CD4-positive, alpha-beta T cell treated with Interferon alpha-2 for 1 hour (primary cell): ENCODE results near the gene VEGFD.

ENCODE experiments used
- DNase-seq, 2 donors: peaks; one replicate each; pipeline ENCODE4 v3.0.0-alpha.2; 2020 to 2022

The VEGFD gene, protein sequence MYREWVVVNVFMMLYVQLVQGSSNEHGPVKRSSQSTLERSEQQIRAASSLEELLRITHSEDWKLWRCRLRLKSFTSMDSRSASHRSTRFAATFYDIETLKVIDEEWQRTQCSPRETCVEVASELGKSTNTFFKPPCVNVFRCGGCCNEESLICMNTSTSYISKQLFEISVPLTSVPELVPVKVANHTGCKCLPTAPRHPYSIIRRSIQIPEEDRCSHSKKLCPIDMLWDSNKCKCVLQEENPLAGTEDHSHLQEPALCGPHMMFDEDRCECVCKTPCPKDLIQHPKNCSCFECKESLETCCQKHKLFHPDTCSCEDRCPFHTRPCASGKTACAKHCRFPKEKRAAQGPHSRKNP

DNA sequence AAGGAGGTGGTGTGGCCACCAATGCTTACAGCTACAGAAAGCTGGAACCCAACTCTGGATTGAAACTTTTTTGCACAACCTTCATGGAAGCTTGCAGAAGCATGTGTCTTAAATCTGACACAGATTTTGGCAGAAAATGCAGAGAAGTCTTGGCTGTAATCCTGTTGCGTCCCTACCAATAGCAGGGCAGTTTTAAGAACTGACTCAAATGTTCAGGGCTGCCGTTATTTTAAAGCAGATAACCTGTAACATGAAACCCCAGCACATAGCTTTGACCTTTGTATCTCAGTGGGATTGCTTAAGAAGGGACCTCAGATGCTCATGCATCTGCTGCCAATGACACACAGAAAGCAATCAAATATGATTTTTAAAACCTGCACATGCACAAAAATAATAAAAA lies at the start of gene VEGFD:
Gene VEGFD, minus strand, starts transcription at position 110 of the 400 bp plus-strand sequence. CDS start 467 bp downstream, outside the sequence.
- DNase-seq, result no peak

DNA sequence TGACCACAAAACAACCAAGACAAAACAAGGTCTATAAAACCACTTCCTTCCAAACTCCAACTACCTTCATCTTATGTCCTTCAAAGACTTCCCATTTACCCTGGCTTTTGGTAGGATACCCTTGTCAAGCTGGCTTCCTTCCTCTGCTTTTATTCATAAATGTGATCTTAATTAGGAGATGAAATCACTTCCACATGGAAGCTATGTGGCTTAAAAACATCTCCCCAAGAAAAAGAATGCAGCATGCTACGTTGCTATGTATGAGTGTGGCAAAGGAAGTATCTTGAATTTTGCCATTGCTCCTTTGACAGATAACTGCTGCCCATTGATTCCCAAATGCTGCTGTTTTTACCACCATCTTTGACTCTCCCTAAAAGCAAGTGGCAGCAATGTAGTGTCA lies 46.4 kb upstream of the VEGFD start:
- DNase-seq, result no peak

DNA sequence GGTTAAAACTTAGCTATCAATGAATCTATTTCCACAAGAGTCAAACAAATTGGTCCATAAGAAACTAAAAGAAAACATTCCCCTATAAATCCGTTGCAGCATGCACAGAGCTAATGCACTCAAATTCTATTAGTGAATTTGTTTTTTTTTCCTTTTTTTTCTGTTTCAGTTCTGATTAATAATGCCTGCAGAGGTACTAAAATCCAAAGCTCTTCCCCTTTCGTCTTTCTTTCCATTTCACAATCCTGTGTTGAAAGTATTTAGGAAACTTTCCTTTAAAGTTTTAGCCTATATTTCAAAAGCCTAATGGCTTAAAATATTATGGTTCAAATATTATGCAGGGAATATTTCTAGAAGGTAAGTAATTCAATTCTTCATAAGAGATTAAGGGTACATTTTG lies 45.9 kb upstream of the VEGFD start:
- DNase-seq, result no peak

DNA sequence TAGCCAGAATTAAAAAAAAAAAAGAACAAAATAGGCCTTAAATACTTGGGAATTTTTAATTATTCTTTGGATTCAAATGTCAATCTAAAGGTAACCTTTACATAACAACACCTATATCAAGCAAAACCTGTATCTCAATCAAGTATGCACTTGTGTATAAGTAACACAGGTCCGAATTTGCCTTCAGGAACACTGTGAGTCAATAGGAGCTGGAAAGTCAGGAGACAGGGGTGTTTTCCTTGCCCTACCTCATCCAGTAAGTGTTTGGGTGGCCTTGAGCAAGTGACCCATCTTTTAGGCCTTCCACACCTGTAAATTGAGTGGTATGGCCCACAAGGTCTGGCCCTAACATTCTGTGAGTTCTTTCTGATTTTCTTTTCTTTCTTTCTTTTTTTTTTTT lies 40.8 kb upstream of the VEGFD start:
- DNase-seq, result no peak

DNA sequence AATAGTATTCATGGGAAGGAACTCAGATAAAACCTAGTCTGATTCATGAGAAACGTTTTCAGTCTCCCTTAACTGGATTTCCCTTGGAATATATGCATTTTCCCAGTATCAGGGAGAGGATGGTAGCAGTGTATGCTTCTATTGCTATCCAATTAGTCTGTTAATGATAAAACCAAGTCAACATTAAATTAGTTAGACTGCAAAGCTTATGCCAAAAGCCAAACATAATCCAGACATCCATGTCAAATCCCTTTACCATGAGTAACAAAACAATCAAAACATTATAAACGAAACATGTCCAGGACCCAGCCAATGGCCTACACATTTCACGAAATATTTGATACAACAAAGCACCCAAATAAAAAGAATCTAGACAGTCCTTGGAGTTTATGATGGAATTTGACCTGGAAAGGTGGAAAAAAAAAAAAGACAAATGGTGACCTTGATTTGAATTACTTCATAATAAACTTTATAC lies 34.5 kb upstream of the VEGFD start:
- no peak for DNase-seq

DNA sequence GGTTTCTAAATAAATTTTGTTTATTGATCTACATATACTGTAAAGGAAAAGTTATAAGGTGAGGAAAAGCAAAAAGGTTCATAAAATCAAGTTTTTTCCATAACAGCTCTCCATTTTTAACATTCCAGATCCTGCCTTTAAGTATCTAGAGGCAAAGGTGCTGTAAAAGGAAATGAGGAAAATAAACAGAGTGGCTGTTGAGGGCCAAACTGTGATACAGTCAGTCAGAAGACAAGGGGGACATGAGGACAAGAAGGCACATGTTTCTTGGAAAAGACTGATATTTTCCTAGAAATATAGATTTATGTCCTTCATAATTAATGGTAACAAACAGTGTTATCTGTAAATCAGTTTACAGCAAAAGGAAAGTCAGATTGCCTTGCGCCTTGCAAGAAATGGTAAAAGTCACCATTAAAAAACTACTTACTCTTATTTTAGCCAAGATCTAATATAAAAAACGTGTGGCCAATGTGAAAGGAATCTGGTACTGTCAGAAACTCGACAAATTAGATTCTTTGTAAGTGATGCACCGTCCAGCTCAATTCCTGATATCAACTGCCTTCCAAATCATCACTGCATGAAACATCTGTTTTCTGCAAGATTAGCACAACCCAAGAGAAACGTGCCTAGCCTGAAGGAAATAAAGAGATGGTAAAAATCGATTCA lies 34.0 kb upstream of the VEGFD start:
- DNase-seq, result no peak

DNA sequence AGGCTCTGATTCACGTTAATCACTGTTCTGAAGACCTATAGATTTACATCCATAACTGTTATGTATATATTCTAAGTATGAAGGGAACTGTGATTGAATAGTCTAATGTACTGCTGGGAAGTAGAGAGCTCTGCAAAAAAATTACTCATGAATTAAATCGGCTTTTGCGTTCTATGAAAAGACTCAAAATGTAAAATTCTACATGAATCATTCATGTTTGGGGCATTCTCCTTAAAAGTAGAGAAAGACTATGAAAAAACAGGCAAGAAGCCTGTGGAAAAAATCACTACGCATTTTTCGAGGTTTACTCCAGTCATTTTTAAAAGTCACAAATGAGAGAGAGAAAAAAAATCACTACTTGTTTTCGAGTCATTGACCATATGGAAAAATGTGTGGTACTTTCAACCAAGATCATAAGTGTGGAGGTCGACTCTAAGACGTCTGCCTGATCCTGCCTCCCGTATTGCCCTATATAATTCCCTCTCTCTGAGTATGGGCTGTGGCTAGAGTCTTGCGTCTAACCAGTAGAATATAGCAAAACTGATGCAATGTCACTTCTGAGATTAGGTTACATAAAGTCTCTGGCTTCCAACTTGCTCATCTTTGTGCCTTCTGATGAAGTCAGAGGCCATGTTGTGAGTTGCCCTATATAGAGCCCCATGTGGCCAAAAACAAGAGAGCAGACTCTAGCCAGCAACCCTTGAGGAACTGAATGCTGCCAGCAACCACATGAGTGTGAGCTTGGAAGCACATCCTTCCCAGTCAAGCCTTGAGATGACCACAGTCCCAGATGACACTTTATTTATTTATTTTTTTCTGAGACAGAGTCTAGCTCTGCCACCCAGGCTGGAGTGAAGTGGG lies 32.1 kb upstream of the VEGFD start:
- DNase-seq, result no peak

DNA sequence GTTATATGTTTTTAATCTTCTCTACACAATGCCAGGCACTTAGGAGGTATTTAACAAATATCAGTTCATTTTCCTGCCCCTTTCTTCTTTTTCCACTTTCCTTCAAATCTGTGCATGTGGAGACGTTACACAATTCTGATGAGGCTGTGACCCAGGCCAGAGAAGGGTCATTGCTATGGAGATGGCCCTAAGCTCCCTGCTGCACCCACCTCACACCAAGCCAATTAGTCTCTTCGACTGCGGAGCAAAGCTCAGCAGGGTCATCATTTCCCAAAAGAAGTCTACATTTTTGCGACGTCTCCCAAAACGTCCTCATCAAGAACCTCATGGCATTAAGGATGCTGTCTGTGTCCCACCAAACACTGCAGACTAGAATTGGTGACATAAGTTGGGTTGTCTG lies 28.9 kb upstream of the VEGFD start:
- DNase-seq, result no peak

DNA sequence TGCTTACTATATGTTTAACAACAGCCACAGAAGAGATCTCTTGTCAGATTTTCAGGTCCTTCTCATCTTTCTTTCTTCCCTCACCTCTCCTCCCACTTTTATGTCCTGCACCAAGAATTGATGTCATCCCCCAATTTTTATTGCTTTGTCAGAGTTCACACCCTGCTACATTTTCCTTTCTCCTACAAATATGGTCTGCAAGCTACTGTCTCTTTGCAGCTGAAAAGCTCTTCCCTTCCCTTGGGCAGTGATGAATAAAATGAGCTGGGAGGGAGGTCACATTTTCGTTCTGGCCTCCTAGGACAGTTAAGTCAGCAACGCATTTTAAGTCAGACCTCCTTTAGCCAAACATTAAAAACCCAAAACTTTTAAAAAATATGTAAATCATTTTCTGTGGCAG lies 26.7 kb upstream of the VEGFD start:
- DNase-seq, result no peak

DNA sequence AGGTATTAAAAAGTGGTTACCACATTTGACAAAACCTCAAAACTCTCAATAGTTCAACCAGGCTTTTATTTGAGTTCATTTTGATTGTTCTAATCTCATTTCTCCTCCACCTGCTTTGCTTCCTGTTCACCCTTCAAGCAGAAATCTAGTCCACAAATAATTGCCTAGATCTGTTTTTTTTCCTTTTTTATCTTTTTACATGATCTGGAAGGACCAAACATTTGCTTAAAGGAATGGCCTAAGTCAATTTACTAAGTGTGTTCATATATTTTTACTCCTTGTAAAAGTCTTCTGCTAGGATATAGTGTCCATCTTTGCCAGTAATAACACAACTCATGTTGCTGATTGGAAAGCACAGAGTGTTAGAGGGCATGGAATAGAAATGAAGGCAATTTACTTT lies 26.2 kb upstream of the VEGFD start:
- DNase-seq, result no peak

DNA sequence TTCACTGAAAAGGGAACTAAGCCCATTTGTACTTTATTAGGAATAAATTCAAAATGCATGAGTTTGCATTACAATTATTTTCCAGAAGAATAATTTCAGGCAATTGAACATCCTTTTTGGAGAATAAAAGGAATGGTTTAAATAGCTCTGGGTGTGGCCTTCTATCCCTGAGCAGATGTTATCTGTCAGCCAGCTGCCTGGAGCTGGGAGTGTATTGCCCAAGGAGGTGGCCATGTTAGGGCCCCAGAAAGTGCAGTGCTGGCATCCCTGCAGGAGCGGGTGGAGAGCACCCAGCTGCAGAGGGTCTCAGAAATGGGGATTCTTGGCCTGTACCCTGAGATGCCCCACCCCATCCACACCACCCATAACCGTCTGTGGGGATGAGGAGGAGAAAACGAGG lies 21.6 kb upstream of the VEGFD start:
- DNase-seq, result no peak

DNA sequence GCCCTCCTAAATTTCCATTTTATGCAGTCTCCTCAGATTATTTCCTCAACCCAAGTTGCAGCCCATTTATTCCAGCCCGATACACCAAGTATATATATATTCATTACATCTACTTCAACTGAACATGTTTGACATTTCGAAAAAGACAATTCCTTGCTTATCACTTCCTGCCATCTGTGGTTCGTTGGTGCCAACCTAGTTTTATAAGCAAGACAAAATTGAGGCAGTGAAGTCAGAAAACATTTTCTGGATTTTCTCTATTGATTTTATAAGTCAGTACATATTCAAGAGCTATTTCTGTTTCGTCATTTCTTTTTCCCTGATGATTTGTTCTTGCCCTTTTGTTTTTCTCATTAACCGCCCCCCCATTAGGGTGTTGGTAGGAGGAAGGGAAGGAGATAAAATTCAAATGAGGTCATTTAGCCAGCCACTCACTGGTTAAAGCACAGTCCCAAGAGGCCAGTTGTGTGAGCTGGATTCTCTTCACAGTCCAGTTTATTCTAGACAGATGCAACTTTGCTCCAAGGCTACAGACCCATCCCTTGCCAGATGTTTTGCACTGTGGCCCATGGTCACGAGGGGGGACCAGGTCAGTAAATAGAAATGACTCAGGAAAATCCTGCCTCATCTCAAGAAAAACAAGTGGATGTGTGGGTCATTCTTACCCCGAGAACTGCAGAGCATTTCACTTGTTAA lies 20.3 kb upstream of the VEGFD start:
- DNase-seq, result no peak

DNA sequence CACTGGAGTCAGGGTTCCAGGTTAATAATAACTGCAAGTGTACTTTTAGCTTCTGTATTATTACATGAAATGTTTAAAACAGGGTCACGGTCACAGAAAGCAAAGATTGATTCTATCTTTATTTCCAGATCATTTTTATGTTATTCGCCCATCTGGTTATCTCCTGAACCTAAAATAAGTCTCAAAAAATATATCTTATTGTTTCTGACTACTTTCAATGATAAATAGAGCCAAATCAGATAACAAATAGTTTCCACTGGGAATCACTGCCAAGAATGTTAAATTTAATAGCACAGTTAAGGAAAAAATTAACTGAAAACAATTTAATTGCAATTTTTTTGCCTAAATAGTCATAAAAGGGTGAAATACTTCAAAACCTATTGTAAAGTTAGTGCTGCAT lies 17.2 kb upstream of the VEGFD start:
- DNase-seq, result no peak

DNA sequence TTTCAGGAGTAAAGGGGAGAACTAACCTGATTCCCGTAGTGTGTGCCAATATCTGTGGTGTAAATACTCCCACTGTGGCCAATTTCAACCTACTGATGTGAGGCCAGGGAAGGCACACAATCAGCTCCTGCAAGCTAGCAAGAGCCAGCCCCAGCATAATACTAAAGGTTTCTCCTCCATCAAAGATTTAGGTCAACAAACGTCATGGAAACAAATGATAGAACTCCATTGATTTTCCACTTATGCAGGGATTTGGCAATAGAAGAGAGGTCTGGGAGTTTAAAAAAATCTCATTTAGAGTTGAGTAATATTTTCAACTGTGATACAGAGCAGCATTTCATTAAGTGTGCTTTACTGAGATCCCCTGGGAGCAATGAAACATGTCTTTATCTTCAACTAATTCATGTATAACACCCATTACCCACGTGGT lies 15.8 kb upstream of the VEGFD start:
- no peak for DNase-seq

DNA sequence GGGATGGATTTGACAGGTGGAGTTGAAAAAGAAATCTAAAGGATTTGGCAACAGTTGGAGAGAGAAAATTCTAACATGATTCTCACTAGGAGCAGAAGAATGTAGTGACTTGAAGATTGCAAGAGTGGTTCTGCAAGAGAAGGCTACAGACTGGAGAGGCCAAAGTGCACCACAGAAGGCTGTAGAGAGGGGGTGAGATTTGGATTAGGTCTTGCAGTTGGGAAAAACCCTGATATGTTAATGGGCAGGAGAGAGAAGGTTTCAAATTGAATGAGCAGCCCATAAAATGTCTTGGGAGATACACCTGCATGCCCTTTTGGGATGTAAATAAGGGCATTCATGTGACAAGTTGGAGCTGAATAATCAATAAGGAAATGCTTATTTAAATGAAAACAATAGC lies 14.7 kb upstream of the VEGFD start:
- no peak for DNase-seq

DNA sequence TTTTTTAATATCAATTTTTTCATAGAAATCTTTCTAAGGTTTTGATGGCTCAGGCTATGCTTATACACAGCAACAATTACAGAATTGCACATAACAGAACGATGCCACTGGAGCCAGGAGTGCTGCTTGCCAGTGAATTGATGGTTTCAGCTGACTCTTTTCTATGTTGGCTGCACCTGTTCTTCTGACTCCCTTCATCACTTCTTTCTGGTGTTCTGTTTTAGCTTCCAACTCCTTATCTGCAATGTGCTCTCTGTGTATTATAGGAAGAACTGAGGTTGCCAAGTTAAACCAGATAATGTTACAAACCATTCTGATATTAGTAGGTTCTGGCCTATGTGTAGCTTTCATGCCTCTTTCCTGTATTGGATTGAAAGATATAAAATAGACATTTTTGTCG lies 11.6 kb upstream of the VEGFD start:
- DNase-seq, result no peak

DNA sequence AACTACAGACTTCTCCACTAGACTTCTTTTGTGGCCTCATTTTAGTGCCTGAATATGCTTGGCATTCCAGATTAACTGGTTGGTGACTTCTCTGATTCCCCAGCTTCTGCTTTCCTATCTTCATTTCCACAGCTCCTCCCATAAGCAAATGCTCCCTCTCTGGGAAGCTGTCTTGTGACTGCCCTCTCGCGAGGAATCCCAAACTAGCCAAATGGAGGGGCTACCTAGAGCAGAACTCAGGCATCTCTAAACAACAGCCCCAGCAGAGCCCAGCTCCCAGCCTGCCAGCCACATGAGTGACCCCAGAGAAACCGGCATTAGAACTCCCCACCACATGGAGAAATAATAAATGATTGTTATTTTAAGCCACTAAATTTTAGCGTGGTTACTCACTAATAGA lies 7.6 kb upstream of the VEGFD start:
- DNase-seq, result no peak

DNA sequence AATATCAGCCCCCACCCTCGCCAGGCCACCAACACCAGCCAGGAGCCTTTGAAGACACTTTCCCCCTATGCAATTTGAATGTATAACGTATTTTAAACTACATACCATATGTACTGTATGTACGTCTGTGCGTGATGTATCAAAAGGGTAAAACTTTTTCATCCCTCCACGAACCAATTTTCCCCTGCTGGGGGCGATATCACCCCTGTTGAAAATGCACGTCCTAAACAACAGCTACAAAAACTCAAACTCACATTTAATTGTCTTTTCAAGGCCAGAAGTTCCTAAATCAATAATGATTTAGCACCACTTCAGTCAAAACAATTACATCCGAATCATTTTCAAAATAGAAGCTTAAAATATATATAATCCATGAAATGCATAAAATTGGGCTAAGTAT lies 1.4 kb downstream of the VEGFD start:
- DNase-seq, result no peak

DNA sequence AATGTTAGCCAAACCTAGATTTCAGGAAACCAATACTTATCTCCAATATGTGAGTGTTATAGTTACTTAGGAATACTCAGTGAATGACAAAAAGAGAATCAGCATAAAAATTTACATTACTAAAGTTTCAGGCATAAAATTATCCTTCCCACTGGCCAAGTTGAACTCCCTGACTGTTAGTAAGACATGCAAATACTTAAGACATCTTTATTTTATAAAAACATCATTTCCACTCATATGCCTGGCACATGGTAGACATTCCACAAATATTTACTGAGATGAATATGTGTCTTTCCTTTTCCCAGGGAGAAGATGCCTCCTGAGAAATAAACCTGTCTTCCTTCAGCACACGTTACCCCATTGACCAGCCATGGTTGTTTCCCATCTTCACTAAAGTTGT lies 7.3 kb downstream of the VEGFD start:
- no peak for DNase-seq

DNA sequence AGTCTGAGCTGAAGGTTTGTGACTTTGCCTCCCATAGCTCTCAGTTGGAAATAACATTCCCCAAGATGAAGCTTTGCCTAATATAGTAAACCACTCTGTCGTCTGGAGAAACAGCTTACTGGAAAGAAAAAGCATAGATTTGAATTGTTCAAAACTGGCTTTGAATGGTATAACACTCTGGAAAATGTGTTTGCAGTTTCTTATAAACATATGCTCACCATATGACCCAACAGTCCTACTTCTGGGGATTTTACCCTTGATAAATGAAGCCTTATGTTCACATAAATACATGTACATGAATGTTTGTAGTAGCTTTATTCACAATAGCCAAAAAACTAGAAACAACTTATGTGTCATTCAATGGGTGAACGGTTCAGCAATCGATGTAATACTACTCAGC lies 10.2 kb downstream of the VEGFD start:
- DNase-seq, result no peak

DNA sequence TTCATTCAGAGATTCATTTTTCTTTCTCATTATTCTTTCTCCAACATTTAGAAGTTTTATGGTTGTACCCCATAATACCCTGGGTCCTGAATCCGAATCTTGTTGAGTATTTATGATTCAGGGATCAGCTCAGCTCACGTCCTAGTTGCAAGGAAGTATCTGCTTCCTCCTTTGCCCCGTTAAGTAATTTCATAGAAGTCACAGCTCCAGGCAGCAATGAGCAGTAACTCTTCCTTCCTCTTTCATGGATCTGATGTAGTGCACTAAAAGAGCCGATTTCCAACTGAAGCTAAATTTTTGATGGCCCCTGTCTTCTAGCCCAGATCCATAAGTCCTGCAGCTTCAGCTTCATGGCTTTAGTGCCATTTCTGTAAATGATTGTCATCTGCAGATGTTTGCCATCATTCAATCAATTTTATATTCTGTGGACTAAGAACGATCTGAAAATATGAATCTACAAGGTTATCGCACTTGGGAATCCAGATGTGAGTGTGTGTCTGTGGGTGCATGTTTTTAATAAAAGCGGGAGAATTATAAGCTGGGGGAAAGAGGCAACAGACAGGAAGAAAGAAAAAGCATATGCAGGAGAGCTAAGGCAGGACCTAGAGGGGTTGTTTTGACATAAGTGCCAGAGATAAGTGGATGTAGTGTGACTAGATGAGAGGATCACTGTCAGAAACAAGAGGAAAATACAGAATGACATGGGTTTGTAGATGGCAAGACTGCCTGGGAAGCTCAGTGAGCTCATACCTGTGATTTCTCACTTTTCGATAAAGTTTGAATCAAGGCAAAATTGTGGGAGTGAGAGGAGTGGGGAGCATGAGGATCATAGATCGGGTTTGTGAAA lies 17.5 kb downstream of the VEGFD start:
- peak in 1 of 2 donors; percentile 2 for DNase-seq

DNA sequence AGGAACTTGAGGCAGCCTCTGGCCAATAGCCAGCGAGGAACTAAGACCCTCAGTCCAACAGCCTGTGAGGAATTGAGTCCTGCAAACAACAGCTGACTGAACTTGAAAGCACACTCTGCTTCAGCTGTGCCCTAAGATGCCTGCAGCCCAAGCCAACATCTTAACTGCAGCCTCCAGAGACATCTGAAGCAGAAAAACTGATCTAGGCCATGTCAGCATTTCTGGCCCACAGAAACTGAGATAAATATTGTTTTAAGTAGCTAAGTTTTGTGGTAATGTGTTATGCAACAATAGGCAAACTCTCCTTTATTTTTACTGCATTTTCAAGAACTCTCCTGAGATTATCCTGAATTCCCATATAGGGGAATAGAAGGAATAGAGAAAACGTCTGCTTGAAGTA lies 24.5 kb downstream of the VEGFD start:
- no peak for DNase-seq
